ENCODE measurements around the gene PODXL2. TPM values are rescaled to one million over a fixed set of nuclear protein-coding genes. Genes with fewer than 3 reads are reported as not detected.

Gene PODXL2
- total RNA-seq, 1 donor from 2014 or later = 14.5 TPM

DNA sequence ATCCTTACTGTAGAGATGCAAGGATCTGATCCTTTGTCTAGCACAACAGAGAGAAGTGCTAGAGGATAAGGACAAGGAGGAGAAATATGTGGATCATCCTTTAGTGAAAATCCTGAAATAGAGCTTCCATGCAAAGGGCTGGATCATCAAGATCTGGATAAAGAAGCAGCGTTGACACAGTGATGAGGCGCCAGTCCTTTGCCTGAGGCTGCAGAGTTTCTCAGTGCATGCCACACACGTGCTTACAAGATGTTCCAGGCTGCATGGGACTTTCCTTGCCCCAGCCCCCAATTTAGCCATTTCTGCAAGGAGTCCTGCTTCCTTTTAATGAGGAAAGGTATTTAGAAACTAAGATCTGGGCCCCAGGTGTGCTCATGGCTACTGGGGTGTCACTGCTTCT lies 36.6 kb downstream of the PODXL2 start:
- H3K4me3 Mint-ChIP-seq (ENCODE audit: unreplicated experiment) = no peak overlapping the region
- no peak overlapping the region for H3K9ac ChIP-seq (ENCODE audit: low read length)
- H2AFZ ChIP-seq (ENCODE audit: low read depth, low read length) = no peak overlapping the region
- H3K9me3 Mint-ChIP-seq (ENCODE audit: unreplicated experiment) = no peaks in the 10 kb centered on the region
- H3K9me3 ChIP-seq (ENCODE audit: insufficient read depth, low read depth, low read length) = no peaks in the 10 kb centered on the region
- H3K36me3 Mint-ChIP-seq (ENCODE audit: low read depth, unreplicated experiment) = peaks cover 10% of the 10 kb centered on the region
- no peak overlapping the region for H3K27ac ChIP-seq (ENCODE audit: low read depth, low read length)
- H3K4me2 ChIP-seq (ENCODE audit: low read length) = no peak overlapping the region
- no peaks in the 10 kb centered on the region for H4K20me1 ChIP-seq (ENCODE audit: insufficient read depth, low read length)
- H3K4me1 ChIP-seq (ENCODE audit: insufficient read depth, low read length) = no peaks in the 10 kb centered on the region
- no peak for TF ChIP-seq EZH2 (IDR thresholded peaks at IDR 0.05; ENCODE audit: insufficient read depth, low read length)
- TF ChIP-seq CTCF (IDR thresholded peaks at IDR 0.05; ENCODE audit: insufficient read depth, low read depth, low read length) = no peak
- H3K27me3 ChIP-seq (ENCODE audit: insufficient read depth, low read length) = no peaks in the 10 kb centered on the region
- DNase-seq (ENCODE audit: low read depth) = no peak
- no peaks in the 10 kb centered on the region for H3K36me3 ChIP-seq (ENCODE audit: insufficient read depth, low read length)
- H3K27me3 Mint-ChIP-seq (ENCODE audit: low read depth, unreplicated experiment) = peaks cover 18% of the 10 kb centered on the region
- no peak overlapping the region for H3K4me3 ChIP-seq (ENCODE audit: insufficient read depth, low read depth, low read length)
- H3K4me1 Mint-ChIP-seq (ENCODE audit: low read depth, unreplicated experiment) = peaks cover 2% of the 10 kb centered on the region
- no peak overlapping the region for H3K27ac Mint-ChIP-seq (ENCODE audit: unreplicated experiment)
- FAIRE-seq = no peak
- H3K79me2 ChIP-seq (ENCODE audit: insufficient read depth, low read length) = no peaks in the 10 kb centered on the region

- Histone ChIP-seq H3K4me1 (ENCODE audit: insufficient read depth, low read length) (no peaks in the 10 kb centered on the region), H3K4me2 (ENCODE audit: low read length) (no peak overlapping the region), H4K20me1 (ENCODE audit: insufficient read depth, low read length) (no peaks in the 10 kb centered on the region), H3K9ac (ENCODE audit: low read length) (no peak overlapping the region), H3K79me2 (ENCODE audit: insufficient read depth, low read length) (no peaks in the 10 kb centered on the region), H3K27ac (ENCODE audit: low read depth, low read length) (no peak overlapping the region), H3K27me3 (ENCODE audit: insufficient read depth, low read length) (no peaks in the 10 kb centered on the region), H3K36me3 (ENCODE audit: insufficient read depth, low read length) (no peaks in the 10 kb centered on the region), H3K4me3 (ENCODE audit: insufficient read depth, low read depth, low read length) (no peak overlapping the region), H3K9me3 (ENCODE audit: insufficient read depth, low read depth, low read length) (no peaks in the 10 kb centered on the region), H2AFZ (ENCODE audit: low read depth, low read length) (no peak overlapping the region)
- FAIRE-seq (no peak), DNase-seq (ENCODE audit: low read depth) (no peak)
- Mint-ChIP-seq H3K4me3 (ENCODE audit: unreplicated experiment) (no peak overlapping the region), H3K4me1 (ENCODE audit: low read depth, unreplicated experiment) (peaks cover 2% of the 10 kb centered on the region), H3K27me3 (ENCODE audit: low read depth, unreplicated experiment) (peaks cover 16% of the 10 kb centered on the region), H3K27ac (ENCODE audit: unreplicated experiment) (no peak overlapping the region), H3K36me3 (ENCODE audit: low read depth, unreplicated experiment) (peaks cover 10% of the 10 kb centered on the region), H3K9me3 (ENCODE audit: unreplicated experiment) (no peaks in the 10 kb centered on the region)
- TF ChIP-seq EZH2 (IDR thresholded peaks at IDR 0.05; ENCODE audit: insufficient read depth, low read length) (no peak), CTCF (IDR thresholded peaks at IDR 0.05; ENCODE audit: insufficient read depth, low read depth, low read length) (no peak)
Observed at GRCh38 chr3:127666676-127667075, 37.7 kb downstream of the PODXL2 start.

- no peak for FAIRE-seq
- Mint-ChIP-seq H3K27ac (ENCODE audit: unreplicated experiment) (no peak overlapping the region), H3K9me3 (ENCODE audit: unreplicated experiment) (no peaks in the 10 kb centered on the region), H3K27me3 (ENCODE audit: low read depth, unreplicated experiment) (peaks cover 16% of the 10 kb centered on the region), H3K4me3 (ENCODE audit: unreplicated experiment) (no peak overlapping the region), H3K4me1 (ENCODE audit: low read depth, unreplicated experiment) (peaks cover 2% of the 10 kb centered on the region), H3K36me3 (ENCODE audit: low read depth, unreplicated experiment) (peaks cover 10% of the 10 kb centered on the region)
- Histone ChIP-seq H3K36me3 (ENCODE audit: insufficient read depth, low read length) (no peaks in the 10 kb centered on the region), H3K4me1 (ENCODE audit: insufficient read depth, low read length) (peaks cover 3% of the 10 kb centered on the region), H3K79me2 (ENCODE audit: insufficient read depth, low read length) (no peaks in the 10 kb centered on the region), H4K20me1 (ENCODE audit: insufficient read depth, low read length) (no peaks in the 10 kb centered on the region), H3K27ac (ENCODE audit: low read depth, low read length) (no peak overlapping the region), H2AFZ (ENCODE audit: low read depth, low read length) (no peak overlapping the region), H3K4me3 (ENCODE audit: insufficient read depth, low read depth, low read length) (no peak overlapping the region), H3K4me2 (ENCODE audit: low read length) (no peak overlapping the region), H3K9ac (ENCODE audit: low read length) (no peak overlapping the region), H3K27me3 (ENCODE audit: insufficient read depth, low read length) (no peaks in the 10 kb centered on the region), H3K9me3 (ENCODE audit: insufficient read depth, low read depth, low read length) (no peaks in the 10 kb centered on the region)
- DNase-seq (ENCODE audit: low read depth) = no peak
- TF ChIP-seq EZH2 (IDR thresholded peaks at IDR 0.05; ENCODE audit: insufficient read depth, low read length) = no peak
- TF ChIP-seq CTCF (IDR thresholded peaks at IDR 0.05; ENCODE audit: insufficient read depth, low read depth, low read length) = no peak
Observed at GRCh38 chr3:127667119-127667681, 38.2 kb downstream of the PODXL2 start.

Data from astrocyte (in vitro differentiated cells and primary cell).